ENCODE results near the gene PGBD2.

GRCh38 chr1:248862695-248862997 is 43.4 kb upstream of the PGBD2 start:
- TF ChIP-seq POLR2AphosphoS5 (IDR thresholded peaks at IDR 0.05) (no peak), POLR2A (IDR thresholded peaks at IDR 0.05) (no peak)
